NCI-H748 (cell line): ENCODE results near the gene TRPV2.

ENCODE experiments used
- DNase-seq: peaks from one replicate; lab custom pipeline; 2025; ENCODE audit not compliant: unreplicated experiment; lab: John Stamatoyannopoulos, UW

The TRPV2 gene

GRCh38 chr17:16453493-16453851 is 38.1 kb downstream of the TRPV2 start:
- no peak for DNase-seq

GRCh38 chr17:16455997-16456741 is 40.8 kb downstream of the TRPV2 start:
- no peak for DNase-seq

DNA sequence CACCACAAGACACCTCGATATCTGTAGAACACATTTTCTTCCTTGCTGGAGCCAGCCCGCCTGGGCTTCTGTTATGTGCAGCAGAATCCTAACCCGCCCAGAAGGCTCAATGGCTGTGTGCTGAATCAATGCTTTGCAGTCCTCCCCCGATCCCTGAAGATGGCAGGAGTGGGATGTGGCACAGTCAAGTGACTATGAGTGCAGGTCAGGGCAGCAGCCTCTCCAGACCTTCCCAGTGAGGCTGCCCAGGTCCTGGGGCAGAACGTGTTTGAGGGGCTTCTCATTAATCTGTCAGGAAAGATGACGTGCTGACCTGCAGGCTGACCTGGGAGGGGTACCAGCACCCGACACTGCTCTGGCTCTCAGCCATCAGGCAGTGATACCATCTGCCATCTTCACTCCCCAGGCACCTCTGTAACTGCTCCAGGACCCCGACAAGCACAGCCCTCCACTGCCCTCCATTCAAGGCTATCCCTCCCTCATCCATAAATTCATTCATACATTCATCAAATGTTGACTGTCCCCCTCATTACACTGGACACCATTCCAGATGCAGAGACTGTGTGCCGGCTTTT is 41.5 kb downstream of the TRPV2 start:
- no peak for DNase-seq

DNA sequence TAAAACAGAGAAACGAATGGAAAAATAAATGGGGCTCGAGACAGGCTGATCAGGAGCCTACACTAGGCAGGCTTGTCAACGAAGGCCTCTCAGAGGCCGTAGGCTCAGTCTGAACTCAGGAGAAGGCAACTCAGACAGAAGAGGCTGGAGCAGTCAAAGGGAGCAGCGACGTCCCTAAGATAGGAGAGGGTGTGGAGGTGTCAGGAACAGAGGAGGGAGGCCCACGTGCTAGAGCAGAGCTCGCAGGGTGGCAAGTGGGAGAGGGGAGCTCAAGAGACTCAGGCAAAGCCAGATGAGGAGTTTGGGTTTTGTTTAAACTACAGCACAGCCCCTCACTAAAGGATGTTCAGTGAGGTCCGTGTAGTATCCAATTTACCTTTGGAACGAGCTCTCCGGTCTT is 43.9 kb downstream of the TRPV2 start:
- no peak for DNase-seq

- DNase-seq: no peak
Measured at GRCh38 chr17:16459855-16460550, 44.6 kb downstream of the TRPV2 start.

- no peak for DNase-seq
Measured at GRCh38 chr17:16460796-16461605, 45.6 kb downstream of the TRPV2 start.

DNA sequence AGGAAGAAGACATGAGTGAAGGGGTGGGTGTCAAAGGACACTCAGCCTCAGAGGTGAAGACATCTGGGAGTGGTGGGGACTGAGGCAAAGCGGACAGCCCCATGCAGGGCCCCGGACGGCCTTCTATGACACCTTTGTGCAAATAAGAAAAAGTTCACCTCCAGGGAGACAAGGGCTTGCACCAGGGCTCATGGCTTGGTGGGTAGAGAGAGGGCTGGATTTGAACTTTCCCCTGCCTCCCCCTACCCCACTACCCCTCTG is 46.2 kb downstream of the TRPV2 start:
- no peak for DNase-seq

- no peak for DNase-seq
Measured at GRCh38 chr17:16462070-16462864, 46.9 kb downstream of the TRPV2 start.

GRCh38 chr17:16463358-16464302 is 48.3 kb downstream of the TRPV2 start:
- DNase-seq: no peak

- no peak for DNase-seq
Measured at GRCh38 chr17:16464303-16465051, 49.1 kb downstream of the TRPV2 start.

DNA sequence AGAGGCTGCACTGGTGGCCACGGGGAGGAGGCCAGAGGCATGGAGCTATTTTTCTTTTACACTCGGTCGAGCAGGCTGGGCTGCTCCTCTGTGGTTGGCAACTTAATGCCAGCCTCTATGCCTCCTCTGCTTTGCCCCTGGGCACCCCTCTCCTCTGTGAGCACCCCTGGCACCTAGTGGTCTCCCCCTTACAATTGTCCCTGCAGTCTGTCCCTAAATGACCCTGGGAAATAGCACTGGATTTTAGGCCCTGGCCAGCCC is 49.6 kb downstream of the TRPV2 start:
- DNase-seq: no peak

GRCh38 chr17:16465861-16466338 is 50.5 kb downstream of the TRPV2 start:
- DNase-seq: no peak

- DNase-seq: no peak
Measured at GRCh38 chr17:16466407-16466806, 51.0 kb downstream of the TRPV2 start.

DNA sequence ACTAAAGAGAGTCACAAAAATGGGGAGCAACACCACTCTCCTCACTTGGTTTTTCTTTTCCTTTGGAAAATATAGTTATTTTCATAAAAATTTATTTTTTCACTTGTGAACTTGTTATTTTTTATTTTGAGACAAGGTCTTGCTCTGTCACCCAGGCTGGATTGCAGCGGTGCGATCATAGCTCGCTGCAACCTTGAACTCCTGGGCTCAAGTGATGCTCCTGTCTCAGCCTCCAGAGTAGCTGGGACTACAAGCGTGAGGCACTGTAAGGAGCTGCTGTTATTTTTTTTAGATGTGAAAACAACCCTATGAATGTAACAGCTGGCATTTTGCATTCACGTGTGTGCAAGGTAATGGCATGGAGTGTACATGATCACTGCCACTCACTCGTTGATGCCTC is 51.7 kb downstream of the TRPV2 start:
- no peak for DNase-seq

GRCh38 chr17:16467886-16468285 is 52.5 kb downstream of the TRPV2 start:
- no peak for DNase-seq

GRCh38 chr17:16468428-16468992 is 53.1 kb downstream of the TRPV2 start:
- no peak for DNase-seq

GRCh38 chr17:16470265-16470664 is 54.9 kb downstream of the TRPV2 start:
- no peak for DNase-seq

DNA sequence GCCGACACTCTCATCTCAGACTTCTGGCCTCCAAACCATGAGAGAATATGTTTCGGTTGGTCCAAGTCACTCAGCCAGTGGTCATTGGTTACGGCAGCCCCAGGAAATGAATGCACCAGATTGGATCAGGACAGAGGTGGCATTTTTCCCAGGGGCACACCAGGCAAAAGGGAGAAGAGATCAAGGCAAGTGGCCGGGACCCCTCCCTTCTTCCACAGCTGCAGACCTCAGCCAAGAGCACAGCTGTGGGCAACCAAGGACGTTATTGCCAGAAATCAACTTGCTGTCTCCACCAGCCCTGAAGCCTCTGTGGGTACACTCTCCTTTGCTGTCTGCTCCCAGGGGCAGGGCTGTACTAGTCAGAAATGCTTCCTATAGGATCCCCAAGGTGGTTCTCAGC is 55.9 kb downstream of the TRPV2 start:
- no peak for DNase-seq

- no peak for DNase-seq
Measured at GRCh38 chr17:16472539-16472938, 57.2 kb downstream of the TRPV2 start.
